Renal cortex interstitium (tissue), 11 donors: ENCODE results near the gene KDM2A. TPM values are rescaled to one million over a fixed set of nuclear protein-coding genes. Genes with fewer than 3 reads are reported as not detected.
"Not testable (repeated sequence)": the region's sequence is repeated elsewhere in the genome, so short reads cannot be mapped to it uniquely, and the experiment has no call there.

Source experiments
- DNase-seq, 11 donors: peaks; one replicate each; pipeline ENCODE4 v3.0.0-alpha.2; 2013; ENCODE audit warnings: low read depth in 9 of 11, low spot score in 4 of 11; ENCODE audit errors: extremely low read depth in 1 of 11
- polyA plus RNA-seq, 3 donors: library from polyadenylated mRNA; unstranded; fragments of 120-200 nt; gene quantifications; one replicate each; pipeline ENCODE4 v1.2.1, GENCODE V29; 2013; ENCODE audit not compliant: insufficient read length in 3 of 3

The KDM2A gene
- polyA plus RNA-seq, 3 donors: 75.7 to 86.2 (median 76.9) TPM

- no peak for DNase-seq
Observed at GRCh38 chr11:67204822-67205221, 85.8 kb downstream of the KDM2A start.

- DNase-seq: not testable (repeated sequence)
Observed at GRCh38 chr11:67209222-67209621, 90.2 kb downstream of the KDM2A start.

- DNase-seq: no peak
Observed at GRCh38 chr11:67211656-67212436, 92.8 kb downstream of the KDM2A start.

- DNase-seq: no peak
Observed at GRCh38 chr11:67213178-67213621, 94.1 kb downstream of the KDM2A start.

GRCh38 chr11:67227726-67228125 is 108.7 kb downstream of the KDM2A start:
- DNase-seq: no peak

- DNase-seq: no peak
Observed at GRCh38 chr11:67230406-67230805, 111.3 kb downstream of the KDM2A start.

- DNase-seq: no peak
Observed at GRCh38 chr11:67230886-67231285, 111.8 kb downstream of the KDM2A start.

- no peak for DNase-seq
Observed at GRCh38 chr11:67233584-67234190, 114.6 kb downstream of the KDM2A start.

GRCh38 chr11:67234571-67234970 is 115.5 kb downstream of the KDM2A start:
- DNase-seq: not testable (repeated sequence)

- DNase-seq: no peak
Observed at GRCh38 chr11:67237574-67237973, 118.5 kb downstream of the KDM2A start.

- no peak for DNase-seq
Observed at GRCh38 chr11:67238894-67239782, 120.1 kb downstream of the KDM2A start.

- peak; percentile 85 to 98 (median 95) for DNase-seq
Observed at GRCh38 chr11:67239783-67240575, 120.9 kb downstream of the KDM2A start.

- peak in 7 of 11 donors; percentile 36 to 68 (median 60) for DNase-seq
Observed at GRCh38 chr11:67240576-67241389, 121.7 kb downstream of the KDM2A start.

GRCh38 chr11:67242548-67242947 is 123.5 kb downstream of the KDM2A start:
- DNase-seq: no peak

GRCh38 chr11:67243051-67243450 is 124.0 kb downstream of the KDM2A start:
- DNase-seq: no peak

- DNase-seq: no peak
Observed at GRCh38 chr11:67245046-67245445, 126.0 kb downstream of the KDM2A start.

- no peak for DNase-seq
Observed at GRCh38 chr11:67247946-67248550, 129.0 kb downstream of the KDM2A start.

GRCh38 chr11:67248653-67249052 is 129.6 kb downstream of the KDM2A start:
- peak in 1 of 11 donors; percentile 17 for DNase-seq
